ENCODE data around the gene KRTAP13-2.

KRTAP13-2 gene, protein sequence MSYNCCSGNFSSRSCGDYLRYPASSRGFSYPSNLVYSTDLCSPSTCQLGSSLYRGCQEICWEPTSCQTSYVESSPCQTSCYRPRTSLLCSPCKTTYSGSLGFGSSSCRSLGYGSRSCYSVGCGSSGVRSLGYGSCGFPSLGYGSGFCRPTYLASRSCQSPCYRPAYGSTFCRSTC

DNA sequence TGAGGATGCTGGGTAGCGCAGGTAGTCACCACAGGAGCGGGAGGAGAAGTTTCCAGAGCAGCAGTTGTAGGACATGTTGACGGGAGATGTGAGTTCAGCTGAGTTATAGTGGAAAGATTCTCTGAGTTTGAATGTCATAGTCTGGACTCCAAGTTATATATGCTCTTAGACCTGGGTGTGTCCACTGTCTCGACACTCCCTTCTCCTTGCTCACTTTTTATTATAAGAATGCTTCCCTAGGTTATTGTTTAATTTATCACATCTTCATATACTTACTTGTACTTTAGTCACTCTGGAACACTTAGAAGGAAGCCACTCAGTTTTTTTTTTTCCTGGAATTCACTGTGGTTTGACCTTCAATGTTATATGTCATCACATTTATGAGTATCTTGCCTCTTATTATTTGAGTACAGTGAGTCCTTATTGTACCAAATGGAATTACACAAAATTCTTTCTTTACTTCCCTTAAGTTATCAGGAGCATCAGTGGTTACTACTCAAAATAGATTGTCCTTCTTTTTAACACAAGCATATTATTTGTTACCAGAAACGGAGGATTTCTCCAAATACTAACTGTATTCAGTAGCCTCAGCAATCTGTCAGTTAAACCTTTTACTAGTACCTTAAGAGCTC lies at the start of gene KRTAP13-2:
KRTAP13-2 (minus strand) TSS at position 133 of the 632 bp plus-strand sequence; CDS start at position 75, 58 bp downstream.
- CTCF ChIA-PET = interaction anchor here (0.6 kb wide), 1 partner anchor 37 kb away, joined by 3 read pairs; no protein-coding TSS in a partner anchor
- DNase-seq (ENCODE audit: low spot score) = no peak
- POLR2A ChIA-PET (ENCODE audit: low non-redundant PET) = no interaction called here

GRCh38 chr21:30415993-30416392 lies 43.9 kb upstream of the KRTAP13-2 start:
- DNase-seq (ENCODE audit: low spot score) = no peak
- no peak for TF ChIP-seq CTCF (conservative IDR thresholded peaks at IDR 0.05; ENCODE audit: low read depth)
- no peak overlapping the region for H3K27ac ChIP-seq
- ChIA-PET CTCF (interaction anchor here (0.6 to 0.7 kb wide), 2 partner anchors 9 to 399 kb away, joined by 3 read pairs; no protein-coding TSS in a partner anchor), POLR2A (ENCODE audit: low non-redundant PET) (no interaction called here)

More for the DNA sequence above, at the start of gene KRTAP13-2:
- no peak within 1 kb of the TSS for H3K27ac ChIP-seq
- no peak for TF ChIP-seq CTCF (conservative IDR thresholded peaks at IDR 0.05; ENCODE audit: low read depth)

DNA sequence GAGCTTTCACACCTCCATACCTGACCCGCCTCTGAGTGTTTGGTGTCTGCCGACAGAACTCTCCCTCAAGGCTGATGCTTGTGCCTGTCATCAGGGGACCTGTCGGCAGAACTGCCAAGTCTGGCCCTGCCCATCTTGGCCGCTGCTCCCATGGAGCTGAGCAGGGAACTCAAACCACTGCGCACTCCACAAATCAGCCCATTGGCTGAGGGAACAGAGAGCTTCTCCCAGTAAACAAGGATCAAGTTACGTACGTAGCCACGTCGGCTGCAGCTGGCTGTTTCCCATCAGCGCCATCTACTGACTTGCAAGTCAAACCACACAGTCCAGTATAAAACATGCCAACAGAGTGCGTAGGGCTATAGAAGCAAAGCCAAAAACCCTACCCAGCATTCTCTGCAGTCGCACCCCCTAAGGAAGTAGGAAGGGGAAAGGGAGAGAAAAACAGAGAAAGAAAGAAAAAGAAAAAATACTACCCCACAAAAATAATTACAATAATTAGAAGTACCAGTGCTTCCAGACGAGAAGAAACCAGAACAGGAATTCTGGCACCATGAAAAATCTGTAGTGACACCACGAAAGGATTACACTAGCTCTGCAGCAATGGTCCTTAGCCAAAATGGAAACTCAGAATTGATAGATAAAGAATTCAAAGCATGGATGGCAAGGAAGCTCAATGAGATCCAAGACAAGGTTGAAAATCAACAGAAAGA lies 36.9 kb upstream of the KRTAP13-2 start:
- POLR2A ChIA-PET (ENCODE audit: low non-redundant PET) = no interaction called here
- TF ChIP-seq CTCF (conservative IDR thresholded peaks at IDR 0.05; ENCODE audit: low read depth) = peak; percentile 57
- CTCF ChIA-PET = interaction anchor here (0.6 to 0.8 kb wide), 9 partner anchors 9 to 1203 kb away, joined by 3 to 6 read pairs (median 3); no protein-coding TSS in a partner anchor
- H3K27ac ChIP-seq = no peak overlapping the region
- DNase-seq (ENCODE audit: low spot score) = peak; percentile 23

- no peak for TF ChIP-seq CTCF (conservative IDR thresholded peaks at IDR 0.05; ENCODE audit: low read depth)
- CTCF ChIA-PET = interaction anchor here (0.6 kb wide), 1 partner anchor 422 kb away, joined by 3 read pairs; no protein-coding TSS in a partner anchor
- no peak within 1 kb of the TSS for H3K27ac ChIP-seq
- POLR2A ChIA-PET (ENCODE audit: low non-redundant PET) = no interaction called here
- DNase-seq (ENCODE audit: low spot score) = no peak
Observed at GRCh38 chr21:30395731-30396130, 23.7 kb upstream of the KRTAP13-2 start, which contains the start of gene KRTAP13-1. Gene KRTAP13-1 (plus strand): TSS chr21:30396031. CDS start chr21:30396087, 56 bp downstream.

DNA sequence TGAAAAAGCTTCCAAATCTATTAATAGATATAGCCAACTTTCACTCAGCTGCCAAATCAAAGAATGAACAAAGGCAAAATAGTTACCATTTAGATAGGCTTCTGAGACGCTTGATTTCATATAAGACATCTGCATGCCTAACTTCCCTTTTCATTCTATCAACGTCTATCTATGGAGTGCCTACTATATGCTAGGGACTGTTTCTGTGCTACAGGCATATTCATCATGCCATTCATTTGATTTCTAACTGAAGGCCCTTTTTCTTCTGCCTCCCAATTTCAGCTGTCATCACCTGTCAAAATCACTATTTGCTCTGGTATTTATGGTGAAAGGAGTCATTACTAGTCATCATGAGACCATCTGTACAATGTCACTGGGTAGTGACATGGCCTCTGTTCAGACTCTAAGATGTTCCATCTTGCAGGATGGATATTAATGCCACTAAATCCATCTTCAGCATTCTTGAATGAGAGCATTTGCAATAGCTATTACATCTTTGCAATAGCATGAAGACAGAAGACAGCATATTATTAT lies 19.5 kb upstream of the KRTAP13-2 start:
- no peak for DNase-seq (ENCODE audit: low spot score)
- POLR2A ChIA-PET (ENCODE audit: low non-redundant PET) = no interaction called here
- TF ChIP-seq CTCF (conservative IDR thresholded peaks at IDR 0.05; ENCODE audit: low read depth) = no peak
- CTCF ChIA-PET = interaction anchor here (0.6 to 0.7 kb wide), 2 partner anchors 30 to 49 kb away, joined by 3 read pairs; no protein-coding TSS in a partner anchor
- H3K27ac ChIP-seq = no peak overlapping the region

DNA sequence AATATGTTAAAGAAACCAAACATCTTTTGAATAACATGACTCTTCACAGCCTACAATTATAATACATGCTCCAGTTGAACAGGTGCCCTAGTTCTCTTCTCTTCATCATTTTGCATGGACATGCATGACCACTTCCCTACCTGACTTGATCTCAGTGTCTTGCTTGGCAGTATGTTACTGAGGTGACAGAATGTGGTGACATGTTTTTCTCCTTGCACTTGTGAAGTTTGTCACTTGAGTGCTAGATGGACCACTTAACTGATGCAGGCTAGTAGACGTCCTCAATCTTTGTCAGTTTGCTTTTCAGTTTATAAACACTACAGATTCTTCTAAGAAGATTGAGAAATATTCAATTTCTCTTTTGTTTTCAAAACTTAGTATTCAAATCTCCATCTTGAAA lies 10.1 kb upstream of the KRTAP13-2 start:
- TF ChIP-seq CTCF (conservative IDR thresholded peaks at IDR 0.05; ENCODE audit: low read depth) = no peak
- DNase-seq (ENCODE audit: low spot score) = no peak
- ChIA-PET CTCF (no interaction called here), POLR2A (ENCODE audit: low non-redundant PET) (no interaction called here)
- H3K27ac ChIP-seq = no peak overlapping the region

Measured in RWPE1 (cell line).